ENCODE data around the gene TRPM6. TPM values are rescaled to one million over a fixed set of nuclear protein-coding genes. Genes with fewer than 3 reads are reported as not detected.
A peak's percentile ranks its signal among the peaks of the same experiment; 100 is the strongest.

Gene TRPM6
- total and polyA plus RNA-seq, 8 donors = 0.43 to 3.8 (median 0.74) TPM

DNA sequence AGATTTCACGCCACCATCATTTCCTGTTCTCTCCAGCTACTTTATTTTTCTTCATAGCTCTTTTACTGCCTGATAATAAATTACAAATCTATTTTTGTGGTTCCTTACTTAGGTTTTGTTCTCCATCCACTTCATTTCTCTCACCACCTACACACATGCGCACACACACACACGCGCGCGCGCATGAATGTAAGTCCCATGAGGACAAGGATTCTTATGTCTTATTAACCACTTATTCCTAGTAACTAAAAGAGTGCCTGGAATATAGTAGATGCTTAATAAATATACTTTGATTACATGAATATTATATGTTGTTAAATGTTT is 116.5 kb downstream of the TRPM6 start:
- no peak overlapping the region for H3K4me3 ChIP-seq
- no peaks in the 10 kb centered on the region for H3K27me3 ChIP-seq
- DNase-seq = no peak
- H3K4me1 ChIP-seq = no peaks in the 10 kb centered on the region
- no peaks in the 10 kb centered on the region for H3K9me3 ChIP-seq
- H3K36me3 ChIP-seq = no peaks in the 10 kb centered on the region
- no peak overlapping the region for H3K27ac ChIP-seq
- ATAC-seq = no peak
- TF ChIP-seq, protein P1, sequence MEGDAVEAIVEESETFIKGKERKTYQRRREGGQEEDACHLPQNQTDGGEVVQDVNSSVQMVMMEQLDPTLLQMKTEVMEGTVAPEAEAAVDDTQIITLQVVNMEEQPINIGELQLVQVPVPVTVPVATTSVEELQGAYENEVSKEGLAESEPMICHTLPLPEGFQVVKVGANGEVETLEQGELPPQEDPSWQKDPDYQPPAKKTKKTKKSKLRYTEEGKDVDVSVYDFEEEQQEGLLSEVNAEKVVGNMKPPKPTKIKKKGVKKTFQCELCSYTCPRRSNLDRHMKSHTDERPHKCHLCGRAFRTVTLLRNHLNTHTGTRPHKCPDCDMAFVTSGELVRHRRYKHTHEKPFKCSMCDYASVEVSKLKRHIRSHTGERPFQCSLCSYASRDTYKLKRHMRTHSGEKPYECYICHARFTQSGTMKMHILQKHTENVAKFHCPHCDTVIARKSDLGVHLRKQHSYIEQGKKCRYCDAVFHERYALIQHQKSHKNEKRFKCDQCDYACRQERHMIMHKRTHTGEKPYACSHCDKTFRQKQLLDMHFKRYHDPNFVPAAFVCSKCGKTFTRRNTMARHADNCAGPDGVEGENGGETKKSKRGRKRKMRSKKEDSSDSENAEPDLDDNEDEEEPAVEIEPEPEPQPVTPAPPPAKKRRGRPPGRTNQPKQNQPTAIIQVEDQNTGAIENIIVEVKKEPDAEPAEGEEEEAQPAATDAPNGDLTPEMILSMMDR (IDR thresholded peaks at IDR 0.05) = no peak
- intact Hi-C loops (cut with DNase I) = loop anchor here in 1 of 2 donors (5.0 kb wide), 1 partner anchor 231 kb away; no protein-coding TSS in a partner anchor

DNA sequence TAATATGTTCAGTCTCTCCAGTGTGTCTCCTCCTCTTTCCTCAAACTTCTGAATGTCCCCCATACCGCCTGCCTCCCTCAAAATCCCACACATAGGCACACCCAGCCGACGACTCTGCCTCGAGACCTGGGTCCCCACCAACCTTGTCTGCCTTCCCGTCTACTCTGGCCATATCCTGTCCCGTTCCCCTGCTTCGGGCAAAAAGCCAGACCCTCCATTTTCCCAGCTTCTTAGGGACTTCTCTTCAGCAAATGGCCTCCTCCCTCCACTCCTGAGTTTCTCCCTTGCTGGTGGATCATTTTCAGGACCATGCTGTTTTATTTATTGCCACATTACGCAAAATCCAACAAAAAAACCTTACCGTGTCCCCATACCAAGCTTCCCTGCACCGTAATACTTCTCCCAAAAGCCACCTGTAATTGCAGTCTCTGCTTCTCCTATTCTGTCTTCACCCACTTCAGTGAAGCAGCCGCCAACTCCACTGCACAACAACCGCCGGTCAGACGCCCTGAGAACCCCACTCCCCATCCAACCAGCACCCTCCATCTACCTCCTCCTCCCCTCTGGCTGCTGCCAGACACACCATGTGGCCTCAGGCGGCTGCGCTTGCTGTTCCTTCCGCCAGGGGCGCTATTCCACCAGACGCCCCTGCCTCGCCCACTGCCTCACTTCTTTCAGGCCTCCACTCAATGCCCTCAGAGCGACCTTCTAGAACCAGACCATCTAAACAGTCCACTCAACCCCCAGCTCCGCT is 117.0 kb downstream of the TRPM6 start:
- DNase-seq = peak in 2 of 4 donors; percentile 11 to 82
- ATAC-seq = peak; percentile 22
- intact Hi-C loops (cut with DNase I) = loop anchor here in 1 of 2 donors (5.0 kb wide), 1 partner anchor 232 kb away; no protein-coding TSS in a partner anchor
- Histone ChIP-seq H3K27me3 (no peaks in the 10 kb centered on the region), H3K9me3 (no peaks in the 10 kb centered on the region), H3K27ac (no peak overlapping the region), H3K4me3 (no peak overlapping the region), H3K4me1 (no peaks in the 10 kb centered on the region), H3K36me3 (no peaks in the 10 kb centered on the region)
- TF ChIP-seq, protein P1 (IDR thresholded peaks at IDR 0.05) = peak; percentile 29 to 50

DNA sequence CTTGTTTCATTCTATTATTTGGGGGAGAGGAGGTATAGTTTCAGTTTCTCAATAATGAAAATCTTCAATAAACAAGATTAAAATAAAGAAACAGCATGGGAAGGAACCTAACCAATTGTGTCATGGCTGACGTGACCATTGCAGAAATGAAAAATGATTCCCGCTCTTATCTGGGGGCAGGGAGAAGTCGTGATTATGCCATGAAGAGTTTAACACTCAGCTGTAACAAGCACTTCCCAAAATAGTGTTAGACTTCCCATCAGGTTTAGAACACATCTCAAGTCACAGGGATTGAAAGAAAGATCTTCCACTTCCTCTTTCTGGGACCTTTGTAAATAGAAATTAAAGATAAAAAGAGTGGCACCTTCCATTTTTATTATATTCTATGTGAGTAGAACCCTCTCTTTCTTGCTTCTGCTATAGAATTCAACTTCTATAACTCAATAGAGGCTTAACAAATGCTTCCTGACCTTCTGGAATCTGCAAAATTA is 122.2 kb downstream of the TRPM6 start:
- no peaks in the 10 kb centered on the region for H3K9me3 ChIP-seq
- intact Hi-C loops (cut with DNase I) = no loop called here
- H3K4me3 ChIP-seq = no peak overlapping the region
- H3K27me3 ChIP-seq = no peaks in the 10 kb centered on the region
- no peak overlapping the region for H3K27ac ChIP-seq
- no peaks in the 10 kb centered on the region for H3K4me1 ChIP-seq
- H3K36me3 ChIP-seq = no peaks in the 10 kb centered on the region
- DNase-seq = no peak
- ATAC-seq = no peak
- TF ChIP-seq, protein P1 (IDR thresholded peaks at IDR 0.05) = no peak

DNA sequence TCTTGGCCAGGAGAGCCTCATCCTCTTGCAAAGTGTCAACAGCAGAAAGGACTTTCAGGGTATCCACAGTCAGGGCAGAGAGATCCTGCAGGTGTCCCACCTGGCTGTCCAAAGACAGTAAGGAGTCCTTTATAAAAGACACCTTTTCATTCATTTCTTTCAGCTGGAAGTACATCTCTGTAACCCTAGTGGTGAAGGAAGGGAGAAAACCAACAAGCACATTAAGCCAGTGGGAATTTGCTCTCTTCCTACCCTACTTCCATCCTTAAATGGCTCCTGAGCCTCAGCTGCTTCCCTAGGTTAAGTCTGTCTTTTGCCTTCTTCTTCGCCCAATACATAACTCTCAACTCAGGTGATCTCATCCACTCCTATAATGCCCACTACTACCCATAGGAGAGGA is 124.8 kb downstream of the TRPM6 start:
- H3K27me3 ChIP-seq = no peaks in the 10 kb centered on the region
- H3K4me3 ChIP-seq = no peak overlapping the region
- H3K9me3 ChIP-seq = no peaks in the 10 kb centered on the region
- no peaks in the 10 kb centered on the region for H3K4me1 ChIP-seq
- intact Hi-C loops (cut with DNase I) = no loop called here
- DNase-seq (no peak), ATAC-seq (no peak)
- no peaks in the 10 kb centered on the region for H3K36me3 ChIP-seq
- H3K27ac ChIP-seq = no peak overlapping the region
- TF ChIP-seq, protein P1 (IDR thresholded peaks at IDR 0.05) = no peak

DNA sequence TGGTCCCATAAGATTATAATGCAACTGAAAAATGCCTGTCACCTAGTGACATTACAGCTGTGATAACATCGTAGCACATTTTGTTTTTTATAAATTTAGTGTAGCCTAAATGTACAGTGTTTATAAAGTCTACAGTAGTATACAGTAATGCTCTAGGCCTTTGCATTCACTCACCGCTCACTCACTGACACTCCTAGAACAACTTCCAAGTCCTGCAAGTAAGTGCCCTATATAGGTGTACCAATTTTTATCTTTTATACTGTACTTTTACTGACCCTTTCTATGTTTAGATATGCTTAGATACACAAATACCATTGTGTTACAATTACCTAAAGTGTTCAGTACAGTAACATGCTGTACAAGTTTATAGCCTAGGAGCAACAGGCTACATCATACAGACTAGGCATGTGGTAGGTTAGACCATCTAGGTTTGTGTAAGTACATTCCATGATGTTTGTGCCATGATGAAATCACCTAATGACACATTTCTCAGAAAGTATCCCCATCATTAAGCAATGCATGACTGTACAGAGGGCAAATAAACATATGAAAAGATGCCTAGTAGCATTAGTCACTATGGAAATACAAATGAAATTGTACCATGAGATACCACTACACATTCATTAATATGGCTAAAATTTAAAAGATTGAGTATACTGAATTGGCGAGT is 127.6 kb downstream of the TRPM6 start:
- no peak overlapping the region for H3K27ac ChIP-seq
- peaks cover 0 to 4% of the 10 kb centered on the region in 2 donors for H3K36me3 ChIP-seq
- ATAC-seq = no peak
- intact Hi-C loops (cut with DNase I) = no loop called here
- no peaks in the 10 kb centered on the region for H3K9me3 ChIP-seq
- TF ChIP-seq, protein P1 (IDR thresholded peaks at IDR 0.05) = no peak
- no peak overlapping the region for H3K4me3 ChIP-seq
- no peak for DNase-seq
- H3K27me3 ChIP-seq = no peaks in the 10 kb centered on the region
- no peaks in the 10 kb centered on the region for H3K4me1 ChIP-seq

Data from left lung (tissue), 10 donors.